GM10266 (cell line): Measurements from ENCODE around the gene ZNF638.

Experiments used
- DNase-seq: peaks from one replicate; pipeline ENCODE4 v3.0.0; 2012; ENCODE audit errors: extremely low spot score
- CTCF ChIP-seq: IDR thresholded peaks from 2 replicates; pipeline ENCODE4 v1.5.1; 2012; ENCODE audit warnings: mild to moderate bottlenecking, low read depth; ENCODE audit not compliant: control insufficient read depth, insufficient read depth; ENCODE audit errors: missing control alignments

The ZNF638 gene

GRCh38 chr2:71464389-71464788, 132.8 kb downstream of the ZNF638 start:
- DNase-seq: no peak
- TF ChIP-seq CTCF: no peak

- no peak for TF ChIP-seq CTCF
- no peak for DNase-seq
Measured at GRCh38 chr2:71465356-71465755, 133.8 kb downstream of the ZNF638 start.

- no peak for DNase-seq
- TF ChIP-seq CTCF: no peak
Measured at GRCh38 chr2:71465961-71466300, 134.3 kb downstream of the ZNF638 start.

- DNase-seq: no peak
- TF ChIP-seq CTCF: no peak
Measured at GRCh38 chr2:71466301-71467179, 135.0 kb downstream of the ZNF638 start.

GRCh38 chr2:71467180-71467815, 135.7 kb downstream of the ZNF638 start:
- no peak for DNase-seq
- TF ChIP-seq CTCF: no peak

GRCh38 chr2:71468279-71469015, 136.9 kb downstream of the ZNF638 start:
- no peak for TF ChIP-seq CTCF
- no peak for DNase-seq
